H1 (cell line): ENCODE results near the gene MATN1.

ENCODE experiments used
- CEBPB ChIP-seq: IDR thresholded peaks from 2 replicates; pipeline ENCODE4 v1.6.1; 2012; ENCODE audit warnings: low read depth, low read length
- EZH2 ChIP-seq: fragments of 200-600 bp; sonication (generic); IDR thresholded peaks from 2 replicates; pipeline ENCODE4 v1.7.1; 2012; ENCODE audit warnings: low read depth, mild to moderate bottlenecking, moderate library complexity, low read length, inconsistent platforms; ENCODE audit not compliant: severe bottlenecking
- MAFK ChIP-seq: IDR thresholded peaks from 2 replicates; pipeline ENCODE4 v1.6.1; 2012; ENCODE audit warnings: low read depth, mild to moderate bottlenecking, improper control_type of control experiment, low read length

DNA sequence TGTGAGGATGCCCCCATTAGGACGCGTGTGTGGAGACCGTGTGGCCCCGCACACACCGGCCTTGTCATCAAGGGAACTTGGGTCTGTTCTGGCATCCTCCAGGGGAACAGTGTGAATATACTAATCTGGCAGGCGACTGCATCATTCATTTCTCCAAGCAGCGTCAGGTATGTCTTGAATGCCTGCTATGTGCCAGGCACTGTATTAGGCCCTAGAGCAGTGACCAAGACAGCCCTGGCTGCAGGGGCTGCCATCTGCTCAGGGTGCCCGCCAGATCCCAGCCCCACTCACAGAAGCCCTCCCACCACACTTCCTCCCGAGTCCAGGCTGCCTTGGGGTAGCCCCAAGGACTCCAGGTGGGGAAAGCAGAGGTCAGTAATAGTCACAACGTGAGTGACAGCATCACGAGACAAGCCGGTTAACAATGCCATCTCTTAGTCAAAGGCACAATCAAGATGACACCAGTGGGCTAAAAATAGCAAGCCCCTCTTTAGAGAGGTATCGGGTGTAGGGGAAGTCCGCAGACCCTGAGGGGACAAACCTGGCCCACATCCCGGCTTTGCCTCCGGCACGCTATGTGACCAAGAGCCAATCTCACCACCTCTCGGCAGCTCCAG, 41.7 kb upstream of the MATN1 start:
- TF ChIP-seq EZH2 (no peak), CEBPB (no peak), MAFK (no peak)
